Esophagus muscularis mucosa (tissue), 4 donors: ENCODE measurements around the gene RXFP2.

Source experiments
- CTCF ChIP-seq, 3 experiments: fragments of 200-600 bp in 2 of 3; fragments of 450-650 bp in 1 of 3; sonication (generic) in 2 of 3; IDR thresholded peaks; one replicate each; pipeline ENCODE4 v1.5.1; 2017 to 2019; ENCODE audit warnings: antibody characterized with exemption in 3 of 3, mild to moderate bottlenecking in 2 of 3, moderate library complexity in 1 of 3
- EP300 ChIP-seq: sonication (generic); formaldehyde crosslinking; IDR thresholded peaks from one replicate; pipeline ENCODE4 v1.6.1; 2017; ENCODE audit warnings: antibody characterized with exemption
- POLR2A ChIP-seq: fragments of 450-650 bp; IDR thresholded peaks from one replicate; pipeline ENCODE4 v1.6.1; 2017; ENCODE audit warnings: antibody characterized with exemption, moderate library complexity, mild to moderate bottlenecking, low read depth
- POLR2AphosphoS5 ChIP-seq, 2 donors: sonication (generic); formaldehyde crosslinking; IDR thresholded peaks; one replicate each; pipeline ENCODE4 v1.6.1; 2017; ENCODE audit warnings: antibody characterized with exemption in 2 of 2

- TF ChIP-seq CTCF (IDR thresholded peaks at IDR 0.05) (no peak), EP300 (no peak), POLR2AphosphoS5 (IDR thresholded peaks at IDR 0.05) (no peak), POLR2A (no peak)
These were observed 28.0 kb downstream of the RXFP2 start for GRCh38 chr13:31767175-31767900.
